WTC11 (cell line): ENCODE data around the gene ZNF577. TPM values are rescaled to one million over a fixed set of nuclear protein-coding genes. Genes with fewer than 3 reads are reported as not detected.

Experiments
- ATAC-seq: fragments of 200-7000 bp; cut with Tn5 transposase; 2 replicates; pipeline ENCODE4 v1.10.0; 2021; ENCODE audit warnings: mild to moderate bottlenecking, moderate library complexity
- CTCF ChIA-PET: fragments of 300-600 bp; sonication (Branson Sonifier 250); formaldehyde crosslinking; loops from one replicate; lab custom pipeline; 2021; ENCODE audit warnings: antibody characterized with exemption; lab: Charles Lee
- POLR2A ChIA-PET: fragments of 350-600 bp; sonication (Branson Sonifier 250); formaldehyde crosslinking; loops from one replicate; lab custom pipeline; 2021; ENCODE audit warnings: antibody characterized with exemption; lab: Charles Lee
- DNase-seq: peaks from one replicate; pipeline ENCODE4 v3.0.0; 2021; ENCODE audit warnings: low spot score
- H3K27ac Mint-ChIP-seq: 2 replicates; pipeline ENCODE4 v1.8.0; 2021; ENCODE audit warnings: mixed read lengths
- H3K27me3 Mint-ChIP-seq: 2 replicates; pipeline ENCODE4 v1.8.0; 2021; ENCODE audit warnings: low read depth, mild to moderate bottlenecking, moderate library complexity, mixed read lengths
- H3K36me3 Mint-ChIP-seq: 2 replicates; pipeline ENCODE4 v1.8.0; 2021; ENCODE audit warnings: mixed read lengths
- H3K4me1 Mint-ChIP-seq: 2 replicates; pipeline ENCODE4 v1.8.0; 2022; ENCODE audit warnings: mixed read lengths
- H3K4me3 Mint-ChIP-seq: 2 replicates; pipeline ENCODE4 v1.8.0; 2021; ENCODE audit warnings: mild to moderate bottlenecking, moderate library complexity, mixed read lengths
- H3K9me3 Mint-ChIP-seq: 2 replicates; pipeline ENCODE4 v1.8.0; 2021; ENCODE audit warnings: mixed read lengths
- CBFB ChIP-seq: sonication (generic); formaldehyde crosslinking; IDR thresholded peaks from 2 replicates; pipeline ENCODE4 v1.8.1; 2022; ENCODE audit warnings: mild to moderate bottlenecking, low read depth, missing genetic modification reagents
- CREM ChIP-seq: sonication (generic); formaldehyde crosslinking; IDR thresholded peaks from 2 replicates; pipeline ENCODE4 v1.8.1; 2022; ENCODE audit warnings: mild to moderate bottlenecking, missing genetic modification reagents, moderate library complexity
- E2F4 ChIP-seq: sonication (generic); formaldehyde crosslinking; IDR thresholded peaks from 2 replicates; pipeline ENCODE4 v1.8.1; 2022; ENCODE audit warnings: low read depth, mild to moderate bottlenecking, moderate library complexity, missing genetic modification reagents, borderline replicate concordance
- ETV6 ChIP-seq: sonication (generic); formaldehyde crosslinking; IDR thresholded peaks from 2 replicates; pipeline ENCODE4 v1.8.1; 2022; ENCODE audit warnings: mild to moderate bottlenecking, missing genetic modification reagents
- FOXJ3 ChIP-seq: sonication (generic); formaldehyde crosslinking; IDR thresholded peaks from 2 replicates; pipeline ENCODE4 v1.9.0; 2021; ENCODE audit warnings: missing genetic modification reagents, mild to moderate bottlenecking, borderline replicate concordance
- FOXK1 ChIP-seq: sonication (generic); formaldehyde crosslinking; IDR thresholded peaks from 2 replicates; pipeline ENCODE4 v1.8.0; 2022; ENCODE audit warnings: mild to moderate bottlenecking, moderate library complexity, missing genetic modification reagents
- JUN ChIP-seq: sonication (generic); formaldehyde crosslinking; IDR thresholded peaks from 2 replicates; pipeline ENCODE4 v1.8.0; 2023; ENCODE audit warnings: mild to moderate bottlenecking, missing genetic modification reagents
- OVOL2 ChIP-seq: fragments of 250-450 bp; sonication (Bioruptor Pico); IDR thresholded peaks from 2 replicates; pipeline ENCODE4 v1.9.0; 2021; ENCODE audit warnings: mild to moderate bottlenecking, borderline replicate concordance
- SP1 ChIP-seq: sonication (generic); formaldehyde crosslinking; conservative IDR thresholded peaks from 2 replicates; pipeline ENCODE4 v1.8.1; 2022; ENCODE audit warnings: missing genetic modification reagents
- TCF7 ChIP-seq: sonication (generic); formaldehyde crosslinking; IDR thresholded peaks from 2 replicates; pipeline ENCODE4 v1.8.0; 2022; ENCODE audit warnings: mild to moderate bottlenecking, low read depth, missing genetic modification reagents, moderate library complexity
- TP53 ChIP-seq: sonication (generic); formaldehyde crosslinking; IDR thresholded peaks from 2 replicates; pipeline ENCODE4 v1.8.1; 2023; ENCODE audit warnings: mild to moderate bottlenecking, missing genetic modification reagents
- USF1 ChIP-seq: sonication (generic); formaldehyde crosslinking; IDR thresholded peaks from 2 replicates; pipeline ENCODE4 v1.8.0; 2022; ENCODE audit warnings: mild to moderate bottlenecking, missing genetic modification reagents
- ZNF121 ChIP-seq: sonication (generic); formaldehyde crosslinking; IDR thresholded peaks from 2 replicates; pipeline ENCODE4 v1.8.0; 2023; ENCODE audit warnings: missing genetic modification reagents
- ZNF263 ChIP-seq: sonication (generic); formaldehyde crosslinking; IDR thresholded peaks from 2 replicates; pipeline ENCODE4 v1.8.1; 2022; ENCODE audit warnings: low read depth, mild to moderate bottlenecking, moderate library complexity, missing genetic modification reagents
- ZNF423 ChIP-seq: fragments of 250-450 bp; sonication (Bioruptor Pico); IDR thresholded peaks from 2 replicates; pipeline ENCODE4 v2.1.2; 2022; ENCODE audit warnings: mild to moderate bottlenecking, moderate library complexity
- ZNF425 ChIP-seq: fragments of 250-450 bp; sonication (Bioruptor Pico); conservative IDR thresholded peaks from 2 replicates; pipeline ENCODE4 v1.9.0; 2021; ENCODE audit warnings: mild to moderate bottlenecking
- total RNA-seq: library from RNA; stranded (reverse); gene quantifications from 3 replicates; pipeline ENCODE4 v1.2.3, GENCODE V29; 2021
- TF ChIP-seq, protein P1 (sequence below): sonication (generic); formaldehyde crosslinking; IDR thresholded peaks from 2 replicates; pipeline ENCODE4 v1.8.1; 2023; ENCODE audit warnings: mild to moderate bottlenecking, moderate library complexity, missing genetic modification reagents
- TF ChIP-seq, protein P2 (sequence below): sonication (generic); formaldehyde crosslinking; IDR thresholded peaks from 2 replicates; pipeline ENCODE4 v1.8.0; 2022; ENCODE audit warnings: mild to moderate bottlenecking, missing genetic modification reagents
- TF ChIP-seq, protein P3 (sequence below): sonication (generic); formaldehyde crosslinking; IDR thresholded peaks from 2 replicates; pipeline ENCODE4 v1.8.1; 2022; ENCODE audit warnings: low read depth, missing genetic modification reagents, borderline replicate concordance
- TF ChIP-seq, protein P4 (sequence below): fragments of 200-600 bp; IDR thresholded peaks from 2 replicates; pipeline ENCODE4 v1.8.0; 2022; ENCODE audit warnings: antibody characterized with exemption

Gene ZNF577
- total RNA-seq, 1 experiment from 2014 or later: 45.2 TPM

DNA sequence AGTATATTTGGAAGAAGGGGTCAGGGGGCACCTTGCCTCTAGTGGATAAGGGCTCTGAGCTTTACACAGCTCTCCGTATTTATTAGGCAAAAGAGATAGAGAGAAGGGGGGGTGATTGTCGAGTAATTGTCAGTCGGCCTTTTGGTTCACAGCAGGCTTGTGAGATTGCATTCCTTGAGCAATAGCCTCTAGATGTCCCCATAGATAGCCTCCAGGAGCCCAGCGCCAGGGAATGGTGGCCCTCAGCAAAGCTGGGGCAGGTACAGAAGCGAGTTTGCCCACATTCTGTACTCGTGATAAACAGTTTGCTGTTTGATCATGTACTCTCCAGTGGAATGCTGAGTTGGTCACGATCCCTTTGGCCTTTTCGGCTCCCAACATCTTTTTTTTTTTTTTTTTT lies 44.2 kb upstream of the ZNF577 start (continued):
- TF ChIP-seq, protein P1, sequence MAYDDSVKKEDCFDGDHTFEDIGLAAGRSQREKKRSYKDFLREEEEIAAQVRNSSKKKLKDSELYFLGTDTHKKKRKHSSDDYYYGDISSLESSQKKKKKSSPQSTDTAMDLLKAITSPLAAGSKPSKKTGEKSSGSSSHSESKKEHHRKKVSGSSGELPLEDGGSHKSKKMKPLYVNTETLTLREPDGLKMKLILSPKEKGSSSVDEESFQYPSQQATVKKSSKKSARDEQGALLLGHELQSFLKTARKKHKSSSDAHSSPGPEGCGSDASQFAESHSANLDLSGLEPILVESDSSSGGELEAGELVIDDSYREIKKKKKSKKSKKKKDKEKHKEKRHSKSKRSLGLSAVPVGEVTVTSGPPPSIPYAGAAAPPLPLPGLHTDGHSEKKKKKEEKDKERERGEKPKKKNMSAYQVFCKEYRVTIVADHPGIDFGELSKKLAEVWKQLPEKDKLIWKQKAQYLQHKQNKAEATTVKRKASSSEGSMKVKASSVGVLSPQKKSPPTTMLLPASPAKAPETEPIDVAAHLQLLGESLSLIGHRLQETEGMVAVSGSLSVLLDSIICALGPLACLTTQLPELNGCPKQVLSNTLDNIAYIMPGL (CRISPR knock-in tag): no peak
- TF ChIP-seq FOXK1 (CRISPR knock-in tag): no peak

GRCh38 chr19:51927859-51928258 lies 40.1 kb upstream of the ZNF577 start:
- H3K4me1 Mint-ChIP-seq: peaks cover 25% of the 10 kb centered on the region
- H3K36me3 Mint-ChIP-seq: peaks cover 75% of the 10 kb centered on the region
- ATAC-seq: no peak
- H3K27ac Mint-ChIP-seq: peak overlapping the region; percentile 100
- peaks cover 9% of the 10 kb centered on the region for H3K27me3 Mint-ChIP-seq
- POLR2A ChIA-PET: no interaction called here
- TF ChIP-seq ZNF121 (CRISPR knock-in tag) (peak; percentile 94), TP53 (CRISPR knock-in tag) (no peak), ZNF423 (CRISPR knock-in tag) (no peak)
- TF ChIP-seq, protein P2, sequence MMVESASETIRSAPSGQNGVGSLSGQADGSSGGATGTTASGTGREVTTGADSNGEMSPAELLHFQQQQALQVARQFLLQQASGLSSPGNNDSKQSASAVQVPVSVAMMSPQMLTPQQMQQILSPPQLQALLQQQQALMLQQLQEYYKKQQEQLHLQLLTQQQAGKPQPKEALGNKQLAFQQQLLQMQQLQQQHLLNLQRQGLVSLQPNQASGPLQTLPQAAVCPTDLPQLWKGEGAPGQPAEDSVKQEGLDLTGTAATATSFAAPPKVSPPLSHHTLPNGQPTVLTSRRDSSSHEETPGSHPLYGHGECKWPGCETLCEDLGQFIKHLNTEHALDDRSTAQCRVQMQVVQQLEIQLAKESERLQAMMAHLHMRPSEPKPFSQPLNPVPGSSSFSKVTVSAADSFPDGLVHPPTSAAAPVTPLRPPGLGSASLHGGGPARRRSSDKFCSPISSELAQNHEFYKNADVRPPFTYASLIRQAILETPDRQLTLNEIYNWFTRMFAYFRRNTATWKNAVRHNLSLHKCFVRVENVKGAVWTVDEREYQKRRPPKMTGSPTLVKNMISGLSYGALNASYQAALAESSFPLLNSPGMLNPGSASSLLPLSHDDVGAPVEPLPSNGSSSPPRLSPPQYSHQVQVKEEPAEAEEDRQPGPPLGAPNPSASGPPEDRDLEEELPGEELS (CRISPR knock-in tag): no peak
- no peak for DNase-seq
- peak overlapping the region; percentile 99 for H3K4me3 Mint-ChIP-seq
- CTCF ChIA-PET: no interaction called here
- peaks cover 38% of the 10 kb centered on the region for H3K9me3 Mint-ChIP-seq

DNA sequence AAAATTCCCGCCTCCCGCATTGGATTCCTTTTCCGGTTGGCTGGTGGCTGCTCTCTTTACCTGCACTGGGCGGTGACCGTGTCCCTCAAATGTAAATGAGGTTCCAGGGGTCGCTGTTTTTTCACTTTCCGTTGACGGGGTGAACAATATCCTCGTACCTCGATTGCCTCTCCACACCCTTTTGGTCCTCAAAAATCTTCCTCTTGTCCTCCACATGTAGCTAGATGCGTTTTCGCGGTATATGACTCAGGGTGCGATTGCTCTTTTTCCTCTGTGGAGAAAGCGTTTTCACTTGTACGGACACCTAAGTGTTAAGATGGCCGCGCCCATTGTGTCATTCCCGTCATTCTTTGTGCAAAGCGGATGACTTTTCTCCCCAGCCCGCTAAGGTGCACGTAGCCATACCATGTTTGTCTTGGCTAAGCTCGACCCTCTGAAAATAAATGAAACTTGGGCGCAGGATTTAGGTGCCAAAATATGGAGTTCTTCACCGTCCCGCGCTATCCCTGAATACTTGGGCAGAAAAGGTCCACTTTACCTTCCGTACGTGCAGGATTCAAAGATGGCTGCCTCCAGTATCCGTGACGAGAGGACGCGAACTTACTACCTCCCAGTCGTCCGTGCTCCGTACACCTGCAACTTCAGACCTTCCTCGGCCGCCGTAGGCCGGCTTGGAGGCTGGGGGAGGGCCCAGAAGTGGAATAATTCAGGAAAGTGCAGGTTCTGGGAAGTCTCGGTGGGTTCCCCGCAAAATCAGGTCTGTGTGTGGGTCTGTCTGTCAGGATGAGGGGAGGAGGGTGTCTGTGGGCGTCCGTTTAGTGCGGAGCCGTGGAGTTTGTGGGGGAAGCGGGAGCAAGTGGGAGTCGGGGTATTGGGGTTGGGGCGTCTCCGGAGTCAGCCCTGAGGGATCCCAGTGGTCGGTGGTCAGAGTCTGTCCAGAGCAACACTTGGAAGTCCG lies 39.3 kb upstream of the ZNF577 start, which contains the start of gene ZNF613:
Gene ZNF613 (plus strand): TSS at position 689 of the 958 bp plus-strand sequence. CDS start 8,749 bp downstream, outside the sequence.
- ATAC-seq: peak; percentile 92
- ChIA-PET POLR2A (no interaction called here), CTCF (no interaction called here)
- Mint-ChIP-seq H3K27ac (peak within 1 kb of the TSS; percentile 100), H3K4me1 (peaks cover 25% of the 10 kb centered on the region), H3K9me3 (peaks cover 46% of the 10 kb centered on the region), H3K36me3 (peaks cover 81% of the 10 kb centered on the region), H3K4me3 (peak within 1 kb of the TSS; percentile 99), H3K27me3 (peaks cover 15% of the 10 kb centered on the region)
- peak; percentile 87 for DNase-seq
- TF ChIP-seq ETV6 (CRISPR knock-in tag): 0 out of 2 replicates have a peak, but pooled peaks have one; percentile 30
- no peak for TF ChIP-seq OVOL2
- TF ChIP-seq JUN: no peak
- no peak for TF ChIP-seq TCF7 (CRISPR knock-in tag)
- no peak for TF ChIP-seq CBFB (CRISPR knock-in tag)
- no peak for TF ChIP-seq ZNF425 (CRISPR knock-in tag)
- 0 out of 2 replicates have a peak, but pooled peaks have one; percentile 20 for TF ChIP-seq USF1
- TF ChIP-seq E2F4 (CRISPR knock-in tag): no peak
- TF ChIP-seq ZNF263 (CRISPR knock-in tag): no peak
- no peak for TF ChIP-seq FOXJ3 (CRISPR knock-in tag)
- TF ChIP-seq CREM (CRISPR knock-in tag): peak; percentile 31; the same call in 1 of the 2 replicates
- TF ChIP-seq ZNF423 (CRISPR knock-in tag): no peak
- TF ChIP-seq, protein P3, sequence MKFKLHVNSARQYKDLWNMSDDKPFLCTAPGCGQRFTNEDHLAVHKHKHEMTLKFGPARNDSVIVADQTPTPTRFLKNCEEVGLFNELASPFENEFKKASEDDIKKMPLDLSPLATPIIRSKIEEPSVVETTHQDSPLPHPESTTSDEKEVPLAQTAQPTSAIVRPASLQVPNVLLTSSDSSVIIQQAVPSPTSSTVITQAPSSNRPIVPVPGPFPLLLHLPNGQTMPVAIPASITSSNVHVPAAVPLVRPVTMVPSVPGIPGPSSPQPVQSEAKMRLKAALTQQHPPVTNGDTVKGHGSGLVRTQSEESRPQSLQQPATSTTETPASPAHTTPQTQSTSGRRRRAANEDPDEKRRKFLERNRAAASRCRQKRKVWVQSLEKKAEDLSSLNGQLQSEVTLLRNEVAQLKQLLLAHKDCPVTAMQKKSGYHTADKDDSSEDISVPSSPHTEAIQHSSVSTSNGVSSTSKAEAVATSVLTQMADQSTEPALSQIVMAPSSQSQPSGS (CRISPR knock-in tag): no peak
- TF ChIP-seq, protein P4, sequence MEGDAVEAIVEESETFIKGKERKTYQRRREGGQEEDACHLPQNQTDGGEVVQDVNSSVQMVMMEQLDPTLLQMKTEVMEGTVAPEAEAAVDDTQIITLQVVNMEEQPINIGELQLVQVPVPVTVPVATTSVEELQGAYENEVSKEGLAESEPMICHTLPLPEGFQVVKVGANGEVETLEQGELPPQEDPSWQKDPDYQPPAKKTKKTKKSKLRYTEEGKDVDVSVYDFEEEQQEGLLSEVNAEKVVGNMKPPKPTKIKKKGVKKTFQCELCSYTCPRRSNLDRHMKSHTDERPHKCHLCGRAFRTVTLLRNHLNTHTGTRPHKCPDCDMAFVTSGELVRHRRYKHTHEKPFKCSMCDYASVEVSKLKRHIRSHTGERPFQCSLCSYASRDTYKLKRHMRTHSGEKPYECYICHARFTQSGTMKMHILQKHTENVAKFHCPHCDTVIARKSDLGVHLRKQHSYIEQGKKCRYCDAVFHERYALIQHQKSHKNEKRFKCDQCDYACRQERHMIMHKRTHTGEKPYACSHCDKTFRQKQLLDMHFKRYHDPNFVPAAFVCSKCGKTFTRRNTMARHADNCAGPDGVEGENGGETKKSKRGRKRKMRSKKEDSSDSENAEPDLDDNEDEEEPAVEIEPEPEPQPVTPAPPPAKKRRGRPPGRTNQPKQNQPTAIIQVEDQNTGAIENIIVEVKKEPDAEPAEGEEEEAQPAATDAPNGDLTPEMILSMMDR: no peak
- 0 out of 2 replicates have a peak, but pooled peaks have one; percentile 33 for TF ChIP-seq FOXK1 (CRISPR knock-in tag)
- TF ChIP-seq SP1 (CRISPR knock-in tag): peak; percentile 77
